Germinal center (tissue), 1 donor: ENCODE results near the gene MAGI3.
"Not testable (repeated sequence)": the region's sequence is repeated elsewhere in the genome, so short reads cannot be mapped to it uniquely, and the experiment has no call there.

Experiments
- DNase-seq: peaks from one replicate; pipeline ENCODE4 v3.0.0; 2012; ENCODE audit warnings: mixed read lengths, low spot score

The MAGI3 gene

DNA sequence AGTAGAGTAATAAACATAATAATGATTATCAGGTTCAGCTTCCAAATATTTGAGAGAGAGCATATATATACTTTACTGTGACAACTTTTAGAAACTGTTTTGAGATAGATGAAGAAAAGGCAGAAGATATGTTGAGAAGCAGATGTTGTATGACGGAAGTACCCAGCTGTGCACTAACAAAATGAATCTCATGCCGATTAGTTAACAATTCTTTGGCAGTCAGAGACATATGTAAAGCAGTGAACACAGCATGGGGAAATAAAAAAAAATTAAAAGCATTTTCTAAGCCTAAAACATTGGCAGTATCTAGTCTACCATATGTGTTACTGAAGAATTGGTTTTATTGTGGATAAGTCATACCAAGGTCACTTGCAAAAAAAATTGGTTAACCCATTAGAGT lies 51.8 kb downstream of the MAGI3 start:
- no peak for DNase-seq

- no peak for DNase-seq
Observed at GRCh38 chr1:113444857-113445256, 54.5 kb downstream of the MAGI3 start.

DNA sequence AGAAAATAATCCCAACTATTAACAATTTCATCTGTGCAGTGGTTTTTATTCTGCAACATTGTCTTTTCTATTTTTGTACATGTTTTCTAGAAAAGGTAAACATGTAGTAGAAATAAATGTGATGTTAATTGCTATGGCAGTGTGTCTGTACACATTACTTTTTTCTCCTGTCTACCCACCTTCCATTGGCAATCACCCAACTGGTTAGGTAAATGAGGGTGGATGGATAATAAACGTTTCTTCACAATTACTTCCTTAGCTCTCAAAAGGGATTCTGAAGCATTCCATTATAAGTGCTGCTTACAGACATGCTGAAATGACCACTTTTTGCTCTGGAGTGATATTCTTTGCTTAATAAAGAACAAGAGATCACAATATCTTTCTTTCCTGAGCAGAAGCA lies 61.4 kb downstream of the MAGI3 start:
- DNase-seq: no peak

DNA sequence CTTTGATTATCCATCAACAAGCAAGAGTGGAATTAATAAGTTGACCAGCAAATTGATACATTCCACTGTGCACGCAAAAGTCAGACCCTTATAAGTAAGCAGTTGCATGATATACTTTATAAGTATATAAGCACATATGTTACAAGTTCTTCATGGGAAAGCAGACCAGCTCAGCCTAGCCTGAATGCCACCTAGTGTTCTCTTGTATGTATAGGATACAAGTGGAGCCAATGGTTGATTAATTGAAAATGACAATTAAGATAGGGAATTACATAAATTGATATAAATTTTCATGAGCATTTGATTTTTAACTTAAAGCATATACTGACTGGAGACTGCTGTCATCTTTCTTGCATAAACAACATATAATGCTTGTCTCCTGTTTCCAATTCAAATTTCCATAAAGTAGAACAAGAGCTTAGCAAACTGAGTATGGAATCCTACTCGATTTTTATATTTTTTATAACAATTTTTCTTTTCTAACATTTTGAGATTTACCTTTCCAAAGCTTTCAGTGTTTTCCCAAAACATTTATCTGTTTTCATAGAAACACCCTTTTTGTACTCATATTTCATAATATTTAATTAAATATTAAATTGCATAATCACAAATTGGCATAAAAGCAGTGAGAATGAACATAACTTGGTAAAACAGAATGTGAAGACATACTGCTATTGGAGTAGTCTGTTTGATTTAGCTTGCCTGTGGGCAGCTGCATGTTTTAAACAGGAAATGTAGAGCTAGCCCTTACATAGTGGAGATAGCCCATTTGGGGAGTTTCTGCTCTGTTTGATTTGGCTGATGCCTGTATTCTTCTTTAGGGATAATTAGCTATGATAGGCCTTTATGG lies 62.8 kb downstream of the MAGI3 start:
- peak; percentile 2 for DNase-seq

- DNase-seq: no peak
Observed at GRCh38 chr1:113453771-113454083, 63.4 kb downstream of the MAGI3 start.

DNA sequence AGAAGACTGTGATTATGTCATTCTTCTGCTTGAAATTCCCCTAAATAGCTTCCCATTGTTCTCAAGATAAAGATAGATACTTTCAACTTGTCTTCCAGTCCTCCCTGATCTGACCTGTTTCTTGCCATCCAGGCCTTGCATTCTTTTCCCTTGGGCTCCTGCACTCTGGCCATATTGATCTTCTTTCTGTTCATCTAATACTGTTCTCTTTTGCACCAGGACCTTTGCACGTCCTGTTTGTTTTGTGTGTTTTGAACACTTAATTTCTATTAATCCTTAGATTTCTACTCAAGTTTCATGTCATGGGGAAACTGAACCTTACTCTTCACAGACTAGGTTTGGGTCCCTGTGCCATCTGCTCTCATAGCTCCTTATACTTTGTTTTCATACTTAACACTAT lies 65.1 kb downstream of the MAGI3 start:
- DNase-seq: no peak

DNA sequence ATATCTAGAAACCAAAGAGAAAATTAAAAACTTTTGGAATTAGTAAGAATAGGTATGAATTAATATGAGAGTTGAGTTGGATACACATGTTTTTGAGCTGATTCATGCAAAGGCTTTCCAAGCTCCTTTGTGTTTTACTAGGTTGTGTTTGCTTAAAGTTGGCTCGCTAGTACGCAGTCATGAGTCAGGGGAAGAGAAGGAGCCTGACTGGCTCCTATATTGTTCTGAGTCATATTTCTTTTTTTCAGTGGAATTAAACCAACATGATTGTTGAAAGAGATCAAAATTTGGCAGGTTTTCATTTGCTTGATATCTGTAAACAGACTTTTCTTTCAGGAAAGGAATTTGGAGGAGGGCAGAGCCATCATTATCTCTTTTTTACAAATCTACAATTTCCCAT lies 66.7 kb downstream of the MAGI3 start:
- no peak for DNase-seq

- DNase-seq: no peak
Observed at GRCh38 chr1:113459279-113459678, 69.0 kb downstream of the MAGI3 start.

DNA sequence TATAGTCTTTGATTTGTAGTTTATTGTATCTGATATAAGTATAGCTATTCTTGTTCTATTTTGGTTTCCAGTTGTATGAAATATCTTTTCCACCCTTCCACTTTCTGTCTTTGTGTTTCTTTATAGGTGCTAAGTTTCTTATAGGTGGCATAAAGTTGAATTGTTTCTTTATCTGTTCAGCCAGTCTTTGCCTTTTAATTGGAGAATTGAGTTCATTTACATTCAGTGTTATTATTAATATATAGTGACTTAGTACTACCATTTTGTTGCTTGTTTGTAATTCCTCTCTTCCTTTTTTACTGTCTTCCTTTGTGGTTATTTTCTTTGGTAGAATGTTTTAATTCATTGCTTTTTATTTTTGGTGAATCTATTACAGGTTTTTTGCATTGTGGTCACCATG lies 77.7 kb downstream of the MAGI3 start:
- no peak for DNase-seq

DNA sequence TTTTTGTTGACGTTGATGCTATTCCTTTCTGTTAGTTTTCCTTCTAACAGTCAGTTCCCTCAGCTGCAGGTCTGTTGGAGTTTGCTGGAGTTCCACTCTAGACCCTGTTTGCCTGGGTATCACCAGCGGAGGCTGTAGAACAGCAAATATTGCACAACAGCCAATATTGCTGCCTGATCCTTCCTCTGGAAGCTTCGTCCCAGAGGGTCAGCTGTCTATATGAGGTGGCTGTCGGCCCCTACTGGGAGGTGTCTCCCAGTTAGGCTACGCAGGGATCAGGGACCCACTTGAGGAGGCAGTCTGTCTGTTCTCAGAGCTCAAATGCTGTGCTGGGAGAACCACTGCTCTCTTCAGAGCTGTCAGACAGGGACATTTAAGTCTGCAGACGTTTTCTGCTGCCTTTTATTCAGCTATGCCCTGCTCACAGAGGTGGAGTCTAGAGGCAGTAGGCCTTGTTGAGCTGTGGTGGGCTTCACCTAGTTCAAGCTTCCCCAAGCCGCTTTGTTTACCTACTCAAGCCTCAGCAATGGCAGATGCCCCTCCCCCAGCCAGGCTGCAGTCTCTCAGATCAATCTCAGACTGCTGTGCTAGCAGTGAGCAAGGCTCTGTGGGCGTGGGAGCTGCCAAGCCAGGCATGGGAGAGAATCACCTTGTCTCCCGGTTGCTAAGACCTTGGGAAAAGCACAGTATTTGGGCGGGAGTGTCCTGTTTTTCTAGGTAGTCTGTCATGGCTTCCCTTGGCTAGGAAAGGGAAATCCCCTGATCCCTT lies 88.3 kb downstream of the MAGI3 start:
- not testable (repeated sequence) for DNase-seq

- no peak for DNase-seq
Observed at GRCh38 chr1:113479713-113480676, 89.7 kb downstream of the MAGI3 start.

DNA sequence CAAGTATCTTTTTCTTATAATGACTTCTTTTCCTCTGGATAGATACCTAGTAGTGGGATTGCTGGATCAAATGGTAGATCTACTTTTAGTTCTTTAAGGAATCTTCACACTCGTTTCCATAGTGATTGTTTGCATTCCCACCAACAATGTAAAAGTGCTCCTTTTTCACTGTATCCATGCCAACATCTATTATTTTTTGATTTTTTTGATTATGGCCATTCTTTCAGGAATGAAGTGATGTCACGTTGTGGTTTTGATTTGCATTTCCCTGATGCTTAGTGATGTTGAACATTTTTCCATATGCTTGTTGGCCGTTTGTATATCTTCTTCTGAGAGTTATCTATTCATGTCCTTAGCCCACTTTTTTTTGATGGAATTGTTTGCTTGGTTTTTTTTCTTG lies 94.8 kb downstream of the MAGI3 start:
- not testable (repeated sequence) for DNase-seq

- DNase-seq: no peak
Observed at GRCh38 chr1:113488576-113489177, 98.4 kb downstream of the MAGI3 start.

DNA sequence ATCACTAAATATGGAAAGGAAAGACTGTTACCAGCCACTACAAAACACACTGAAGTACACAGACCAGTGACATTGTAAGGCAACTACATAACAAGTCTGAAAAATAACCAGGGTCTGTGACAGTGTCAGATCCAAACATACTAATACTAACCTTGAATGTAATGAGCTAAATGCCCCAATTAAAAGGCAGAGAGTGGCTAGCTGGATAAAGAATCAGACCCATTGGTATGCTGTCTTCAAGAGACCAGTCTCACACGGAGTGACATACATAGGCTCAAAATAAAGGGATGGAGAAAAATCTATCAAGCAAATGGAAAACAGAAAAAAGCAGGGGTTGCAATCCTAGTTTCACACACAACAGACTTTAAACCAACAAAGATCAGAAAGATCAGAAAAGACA lies 100.1 kb downstream of the MAGI3 start:
- no peak for DNase-seq

- no peak for DNase-seq
Observed at GRCh38 chr1:113493533-113493932, 103.2 kb downstream of the MAGI3 start.

GRCh38 chr1:113505357-113505756 lies 115.0 kb downstream of the MAGI3 start:
- DNase-seq: no peak

- DNase-seq: no peak
Observed at GRCh38 chr1:113507552-113508214, 117.4 kb downstream of the MAGI3 start.

- no peak for DNase-seq
Observed at GRCh38 chr1:113508364-113509164, 118.2 kb downstream of the MAGI3 start.

GRCh38 chr1:113509766-113510165 lies 119.5 kb downstream of the MAGI3 start:
- DNase-seq: not testable (repeated sequence)

DNA sequence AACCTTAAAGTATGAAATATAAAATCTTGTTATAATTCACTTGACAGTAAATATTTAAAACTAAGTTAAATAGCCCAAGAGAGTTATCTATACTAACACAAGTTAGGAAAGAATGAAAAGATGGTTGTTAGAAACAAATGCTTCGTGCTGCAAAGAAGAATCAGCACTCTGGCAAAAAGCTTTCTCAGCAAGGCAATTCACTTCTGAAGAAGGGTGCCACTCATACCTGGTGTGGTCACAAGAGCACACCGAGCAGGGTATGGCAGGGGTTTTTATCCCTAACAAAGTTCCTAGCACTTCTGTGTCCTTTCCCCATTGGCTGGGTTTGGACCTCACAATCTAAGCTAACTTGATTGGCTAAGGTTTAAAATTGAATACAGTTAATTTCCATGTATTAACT lies 121.0 kb downstream of the MAGI3 start:
- DNase-seq: no peak

DNA sequence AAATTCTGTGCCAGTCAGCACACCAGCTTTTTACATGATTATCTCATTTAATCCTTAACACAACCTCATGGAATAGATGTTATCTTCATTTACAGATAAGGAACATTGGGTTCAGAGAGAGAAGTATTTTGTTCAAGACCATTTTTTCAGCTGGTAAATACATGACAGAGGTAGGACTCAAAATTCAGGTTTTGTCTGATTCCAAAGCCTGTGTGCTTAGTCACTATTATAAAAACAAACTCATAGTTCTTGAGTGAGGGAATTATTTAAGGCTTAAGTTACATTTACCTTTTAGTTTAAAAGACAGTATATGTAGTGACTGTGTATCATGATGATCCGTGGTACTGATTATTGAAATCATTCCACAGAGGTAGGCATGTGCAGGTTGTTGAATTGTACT lies 125.2 kb downstream of the MAGI3 start:
- DNase-seq: no peak
